ENCODE data around the gene IREB2. TPM values are rescaled to one million over a fixed set of nuclear protein-coding genes. Genes with fewer than 3 reads are reported as not detected.

Gene IREB2
- total RNA-seq, 2 donors from 2014 or later: 81.4 to 92.6 TPM

DNA sequence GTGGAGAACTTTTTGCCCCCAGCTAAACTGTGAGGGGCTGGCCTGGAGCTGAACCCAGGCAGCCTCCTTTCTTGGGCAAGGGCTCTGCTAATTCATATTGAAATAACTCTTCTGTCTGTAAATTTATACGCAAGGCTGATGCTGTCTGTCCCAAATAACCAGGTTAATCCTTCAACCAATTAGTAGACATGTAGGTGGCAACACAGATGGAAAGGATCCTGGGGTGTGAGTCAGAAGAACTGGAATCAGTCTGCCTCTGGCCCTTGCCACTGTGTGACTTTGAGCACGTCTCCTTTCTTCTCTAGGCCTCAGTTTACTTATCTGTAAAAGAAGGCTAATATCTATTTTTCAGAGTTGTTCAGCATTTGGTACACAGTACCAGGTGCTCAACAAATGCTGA is 48.3 kb upstream of the IREB2 start:
- Mint-ChIP-seq H3K36me3 (ENCODE audit: low read depth) (no peaks in the 10 kb centered on the region), H3K27me3 (ENCODE audit: insufficient read depth) (peaks cover 2% of the 10 kb centered on the region), H3K4me1 (peaks cover 22% of the 10 kb centered on the region), H3K4me3 (no peak overlapping the region), H3K9me3 (no peaks in the 10 kb centered on the region), H3K27ac (no peak overlapping the region)
- Histone ChIP-seq H3K4me3 (ENCODE audit: low read length) (no peak overlapping the region), H3K9ac (ENCODE audit: extremely low read depth, low read length, poor library complexity, severe bottlenecking) (no peak overlapping the region), H3K27me3 (ENCODE audit: control insufficient read depth, insufficient read depth, low read length, poor library complexity, severe bottlenecking) (no peaks in the 10 kb centered on the region), H3K9me3 (ENCODE audit: control insufficient read depth, low read length) (no peaks in the 10 kb centered on the region), H3K27ac (ENCODE audit: low read depth, low read length) (peak overlapping the region; percentile 70), H3K4me1 (ENCODE audit: control insufficient read depth, insufficient read depth, low read length) (no peaks in the 10 kb centered on the region), H3K36me3 (ENCODE audit: control insufficient read depth, insufficient read depth, low read length) (no peaks in the 10 kb centered on the region)
- DNase-seq: no peak
- TF ChIP-seq, protein P1, sequence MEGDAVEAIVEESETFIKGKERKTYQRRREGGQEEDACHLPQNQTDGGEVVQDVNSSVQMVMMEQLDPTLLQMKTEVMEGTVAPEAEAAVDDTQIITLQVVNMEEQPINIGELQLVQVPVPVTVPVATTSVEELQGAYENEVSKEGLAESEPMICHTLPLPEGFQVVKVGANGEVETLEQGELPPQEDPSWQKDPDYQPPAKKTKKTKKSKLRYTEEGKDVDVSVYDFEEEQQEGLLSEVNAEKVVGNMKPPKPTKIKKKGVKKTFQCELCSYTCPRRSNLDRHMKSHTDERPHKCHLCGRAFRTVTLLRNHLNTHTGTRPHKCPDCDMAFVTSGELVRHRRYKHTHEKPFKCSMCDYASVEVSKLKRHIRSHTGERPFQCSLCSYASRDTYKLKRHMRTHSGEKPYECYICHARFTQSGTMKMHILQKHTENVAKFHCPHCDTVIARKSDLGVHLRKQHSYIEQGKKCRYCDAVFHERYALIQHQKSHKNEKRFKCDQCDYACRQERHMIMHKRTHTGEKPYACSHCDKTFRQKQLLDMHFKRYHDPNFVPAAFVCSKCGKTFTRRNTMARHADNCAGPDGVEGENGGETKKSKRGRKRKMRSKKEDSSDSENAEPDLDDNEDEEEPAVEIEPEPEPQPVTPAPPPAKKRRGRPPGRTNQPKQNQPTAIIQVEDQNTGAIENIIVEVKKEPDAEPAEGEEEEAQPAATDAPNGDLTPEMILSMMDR (conservative IDR thresholded peaks at IDR 0.05): no peak
- WGBS, 2 experiments (ENCODE audit: insufficient coverage in 1 of 2, insufficient read length in 1 of 2): 98 to 100% methylated on average over 1 to 2 of the region's 2 CpGs

DNA sequence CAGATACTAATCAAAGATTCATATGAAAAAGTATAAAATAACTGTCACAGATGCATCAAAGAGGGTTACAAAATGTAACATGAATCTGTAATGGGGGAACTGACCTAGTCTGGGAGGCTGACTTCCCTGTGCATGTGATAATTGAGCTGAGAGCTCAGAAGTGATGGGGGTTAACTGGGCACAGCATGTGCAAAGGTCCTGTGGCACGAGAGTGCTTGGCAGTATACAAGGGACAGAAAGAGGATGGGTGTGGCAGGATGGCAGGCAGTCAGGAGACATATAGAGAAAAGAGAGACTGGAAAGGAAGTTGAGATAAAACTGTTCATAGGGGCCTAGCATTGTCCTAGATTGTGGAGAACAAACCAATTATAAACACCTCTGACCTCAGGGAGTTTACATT is 47.8 kb upstream of the IREB2 start:
- WGBS, 2 experiments (ENCODE audit: insufficient coverage in 1 of 2, insufficient read length in 1 of 2): 88 to 94% methylated on average over 1 of the region's 1 CpG
- no peak overlapping the region for H3K4me3 ChIP-seq (ENCODE audit: low read length)
- H3K4me3 Mint-ChIP-seq: no peak overlapping the region

DNA sequence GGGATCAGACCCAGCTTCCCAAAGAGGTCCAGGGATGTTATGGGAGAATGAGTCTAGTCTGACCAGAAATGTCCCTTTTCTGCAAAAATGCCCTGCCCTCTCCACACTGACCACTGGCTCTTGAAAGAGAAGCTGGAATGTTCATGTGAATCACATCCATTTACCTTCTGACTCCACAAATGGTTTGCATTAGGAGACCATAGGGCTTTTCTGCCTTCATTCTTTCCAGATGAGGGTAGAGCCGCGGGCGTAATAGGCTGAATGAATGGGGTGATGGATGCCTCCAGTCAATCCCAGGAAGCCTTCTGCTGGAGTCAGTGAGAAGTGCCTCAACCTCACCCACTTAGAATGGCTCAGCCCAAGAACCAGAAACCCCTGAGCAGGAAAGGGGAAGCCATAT is 47.2 kb upstream of the IREB2 start:
- no peak overlapping the region for H3K27ac ChIP-seq (ENCODE audit: low read depth, low read length)
- no peak overlapping the region for H3K9ac ChIP-seq (ENCODE audit: extremely low read depth, low read length, poor library complexity, severe bottlenecking)
- Mint-ChIP-seq H3K27me3 (ENCODE audit: insufficient read depth) (peaks cover 2% of the 10 kb centered on the region), H3K4me3 (no peak overlapping the region), H3K4me1 (peaks cover 33% of the 10 kb centered on the region), H3K27ac (no peak overlapping the region), H3K9me3 (no peaks in the 10 kb centered on the region), H3K36me3 (ENCODE audit: low read depth) (no peaks in the 10 kb centered on the region)
- DNase-seq: no peak
- 97% methylated on average over 3 of the region's 3 CpGs; no CpG with 5 or more reads in 1 of the 2 experiments for WGBS, 2 experiments (ENCODE audit: insufficient coverage in 1 of 2, insufficient read length in 1 of 2)
- peaks cover 5% of the 10 kb centered on the region for H3K4me1 ChIP-seq (ENCODE audit: control insufficient read depth, insufficient read depth, low read length)
- no peaks in the 10 kb centered on the region for H3K9me3 ChIP-seq (ENCODE audit: control insufficient read depth, low read length)
- H3K36me3 ChIP-seq (ENCODE audit: control insufficient read depth, insufficient read depth, low read length): no peaks in the 10 kb centered on the region
- TF ChIP-seq, protein P1 (conservative IDR thresholded peaks at IDR 0.05): no peak
- H3K27me3 ChIP-seq (ENCODE audit: control insufficient read depth, insufficient read depth, low read length, poor library complexity, severe bottlenecking): no peaks in the 10 kb centered on the region
- no peak overlapping the region for H3K4me3 ChIP-seq (ENCODE audit: low read length)

More for the DNA sequence above, 47.8 kb upstream of the IREB2 start:
- no peak overlapping the region for H3K27ac Mint-ChIP-seq
- TF ChIP-seq, protein P1 (conservative IDR thresholded peaks at IDR 0.05): no peak
- H3K9me3 ChIP-seq (ENCODE audit: control insufficient read depth, low read length): no peaks in the 10 kb centered on the region
- peaks cover 27% of the 10 kb centered on the region for H3K4me1 Mint-ChIP-seq
- H3K9me3 Mint-ChIP-seq: no peaks in the 10 kb centered on the region
- no peaks in the 10 kb centered on the region for H3K36me3 Mint-ChIP-seq (ENCODE audit: low read depth)
- H3K27ac ChIP-seq (ENCODE audit: low read depth, low read length): no peak overlapping the region
- H3K9ac ChIP-seq (ENCODE audit: extremely low read depth, low read length, poor library complexity, severe bottlenecking): no peak overlapping the region
- no peaks in the 10 kb centered on the region for H3K36me3 ChIP-seq (ENCODE audit: control insufficient read depth, insufficient read depth, low read length)
- peaks cover 2% of the 10 kb centered on the region for H3K27me3 Mint-ChIP-seq (ENCODE audit: insufficient read depth)
- H3K27me3 ChIP-seq (ENCODE audit: control insufficient read depth, insufficient read depth, low read length, poor library complexity, severe bottlenecking): no peaks in the 10 kb centered on the region
- H3K4me1 ChIP-seq (ENCODE audit: control insufficient read depth, insufficient read depth, low read length): peaks cover under 1% of the 10 kb centered on the region
- DNase-seq: no peak

Measured in endodermal cell (in vitro differentiated cells).